A172 (cell line): Measurements from ENCODE around the gene PNP. TPM values are rescaled to one million over a fixed set of nuclear protein-coding genes. Genes with fewer than 3 reads are reported as not detected.
"Not testable (repeated sequence)": the region's sequence is repeated elsewhere in the genome, so short reads cannot be mapped to it uniquely, and the experiment has no call there.

Source experiments
- DNase-seq: peaks from one replicate; pipeline ENCODE4 v3.0.0-alpha.2; 2015; ENCODE audit warnings: low spot score
- total RNA-seq: library from RNA; depleted of rRNA; stranded (reverse); fragments of >200 nt; shearing (Covaris generic); gene quantifications from 2 replicates; pipeline ENCODE4 v1.2.3, GENCODE V29; 2014; rRNA removed

The PNP gene
- 41.8 and 43.5 TPM in 2 replicates for total RNA-seq

DNA sequence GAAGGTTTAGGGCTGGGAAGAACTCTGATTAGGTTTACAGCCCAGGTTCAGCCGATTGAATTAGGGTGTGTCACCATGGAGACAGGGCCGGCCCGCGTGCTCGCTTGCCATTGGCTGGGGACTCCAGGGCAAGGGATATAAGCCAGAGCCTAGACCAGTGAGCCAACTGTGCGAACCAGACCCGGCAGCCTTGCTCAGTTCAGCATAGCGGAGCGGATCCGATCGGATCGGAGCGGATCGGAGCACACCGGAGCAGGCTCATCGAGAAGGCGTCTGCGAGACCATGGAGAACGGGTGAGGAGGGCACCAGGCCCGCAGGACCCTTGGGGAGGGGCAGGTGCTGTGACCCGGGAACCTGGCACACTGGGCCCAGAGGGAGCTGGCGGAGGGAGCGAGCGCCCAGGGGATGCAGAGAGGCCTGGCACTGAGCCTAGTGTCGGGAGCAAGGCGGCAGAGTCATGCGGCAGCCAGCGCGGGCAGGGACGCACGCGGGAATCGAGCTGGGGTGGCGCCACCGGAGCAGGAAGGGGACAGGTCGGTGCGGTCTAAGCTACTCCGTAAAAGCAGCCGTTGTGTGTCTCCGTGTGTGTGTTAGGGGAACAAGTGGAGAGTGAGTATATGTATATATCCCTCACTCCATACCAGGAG lies at the start of gene PNP:
Gene PNP, plus strand, starts transcription at position 165 of the 648 bp plus-strand sequence. Its CDS starts 119 bp downstream, at position 284.
- peak; percentile 64 for DNase-seq

DNA sequence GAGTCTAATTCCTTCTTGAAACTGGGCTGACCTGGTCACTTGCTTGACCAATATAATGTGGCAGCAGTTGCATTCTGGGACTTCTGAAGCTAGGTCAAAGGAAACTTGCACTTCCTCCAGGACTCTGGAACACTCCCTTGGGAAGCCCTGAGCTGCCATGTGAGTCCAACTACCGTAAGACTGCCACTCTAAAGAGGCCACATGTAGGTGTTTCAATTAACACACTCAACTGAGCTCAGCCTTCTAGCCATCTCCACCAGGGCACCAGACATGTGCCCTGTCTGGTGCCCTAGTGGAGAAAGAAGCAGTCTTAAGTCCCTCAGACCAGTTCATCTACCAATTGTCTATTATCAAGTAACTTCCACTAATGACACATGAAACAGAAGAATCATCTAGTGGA lies 49.8 kb upstream of the PNP start:
- no peak for DNase-seq

DNA sequence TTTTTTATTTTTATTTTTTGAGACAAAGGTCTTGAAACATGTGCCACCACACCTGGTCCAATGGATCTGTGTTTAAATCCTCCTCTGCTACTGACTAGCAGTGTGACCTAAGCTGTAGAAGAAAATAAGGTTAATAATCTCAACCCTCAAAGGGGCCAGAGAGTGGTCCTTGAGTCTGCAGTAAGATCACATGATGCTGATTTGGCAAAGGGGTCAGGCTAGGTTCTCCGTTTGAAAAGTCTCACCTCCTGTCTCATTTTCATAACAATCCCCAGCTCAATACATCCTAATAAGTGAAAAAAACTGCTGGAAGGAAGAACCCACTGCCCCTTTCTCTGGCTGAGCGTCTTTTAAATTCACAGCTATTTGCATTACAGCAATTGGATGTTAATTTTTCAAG lies 47.9 kb upstream of the PNP start:
- no peak for DNase-seq

DNA sequence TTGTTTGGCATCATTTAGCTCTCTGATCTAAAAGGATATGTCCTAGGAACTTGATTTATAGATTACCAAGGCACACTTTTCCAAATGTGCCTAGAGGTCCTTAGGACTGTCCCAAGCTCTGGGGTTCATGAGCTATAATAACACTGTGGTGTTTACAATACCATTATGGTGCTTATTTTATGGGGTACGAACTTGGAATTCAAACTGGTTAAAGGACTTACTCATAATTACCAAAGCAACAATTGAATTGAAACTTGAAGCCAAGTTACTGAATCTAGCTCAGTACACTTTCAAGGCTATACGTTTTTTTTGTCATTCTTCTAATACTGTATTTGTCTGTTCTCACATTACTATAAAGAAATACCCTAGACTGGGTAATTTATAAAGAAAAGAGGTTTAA lies 46.3 kb upstream of the PNP start:
- DNase-seq: no peak

DNA sequence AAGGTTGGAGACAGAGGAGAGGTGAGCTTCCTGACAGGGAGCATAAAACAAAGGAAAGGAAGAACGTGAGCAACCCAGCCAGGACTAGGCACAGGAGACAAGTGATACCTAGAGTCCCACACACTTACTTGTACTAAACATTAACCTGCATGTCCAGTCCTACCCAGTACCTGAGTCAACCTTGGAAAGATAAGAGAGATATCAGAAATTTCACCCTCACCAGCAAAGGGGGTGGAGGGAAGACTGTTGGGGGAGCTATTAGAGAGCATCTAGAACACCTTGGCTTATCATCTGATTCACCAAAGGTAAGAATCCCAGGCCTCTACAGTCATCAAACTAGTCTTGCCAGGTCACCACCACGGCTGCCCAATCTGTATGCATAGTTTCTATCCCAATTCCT lies 44.4 kb upstream of the PNP start:
- no peak for DNase-seq

DNA sequence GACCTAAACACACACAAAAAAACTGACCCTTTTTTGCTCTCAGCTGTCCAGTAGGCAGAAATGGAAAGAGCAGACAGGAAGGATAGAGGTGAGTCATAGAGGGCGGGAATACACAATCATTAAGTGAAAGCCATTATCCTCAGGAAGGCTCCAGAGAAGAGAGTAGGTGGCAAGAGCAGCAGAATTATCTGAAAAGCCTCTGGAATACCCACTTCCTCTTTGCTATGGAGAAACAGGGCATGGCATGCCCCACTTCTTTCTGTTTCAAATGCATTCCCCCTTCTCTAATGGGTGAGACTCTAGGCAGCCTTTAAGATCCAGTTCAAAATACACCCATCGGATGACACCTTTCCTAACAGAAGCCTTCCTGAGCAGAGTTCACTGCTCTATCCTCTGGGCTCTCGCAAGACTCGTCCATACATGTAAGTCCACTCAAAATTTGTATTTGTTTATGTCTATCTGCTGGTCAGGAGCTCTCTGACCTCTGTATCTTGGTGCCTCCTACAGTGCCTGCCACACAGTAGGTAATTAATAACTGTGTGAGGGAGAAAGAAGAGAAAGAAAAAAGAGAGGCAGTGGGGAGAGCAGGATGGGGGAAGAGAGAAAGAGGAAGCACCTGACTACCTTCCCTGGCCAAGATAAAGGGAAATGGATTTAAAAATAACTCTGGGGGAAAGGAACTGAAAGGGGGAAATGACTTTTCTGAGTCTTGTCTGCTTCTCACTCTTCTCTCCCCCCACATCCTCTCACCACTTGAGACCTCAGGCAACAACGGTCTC lies 41.8 kb upstream of the PNP start:
- peak; percentile 64 for DNase-seq

DNA sequence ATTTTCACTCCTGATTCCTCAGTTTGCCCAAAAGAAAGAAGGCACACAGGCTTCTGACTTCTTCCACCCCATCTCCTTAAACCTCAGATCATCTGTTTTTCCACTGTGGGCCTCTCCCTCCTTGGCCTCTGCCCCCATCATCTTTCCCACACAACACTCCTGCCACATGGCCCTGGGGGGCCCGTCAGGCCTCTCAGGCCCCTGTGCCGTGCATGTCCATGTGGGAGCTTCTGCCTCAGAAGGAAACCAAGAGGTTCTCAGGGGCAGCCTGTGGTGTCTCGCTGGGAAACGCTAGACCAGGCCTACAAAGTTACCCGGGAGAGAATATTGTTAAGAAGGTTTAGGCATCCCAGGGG lies 41.2 kb upstream of the PNP start:
- DNase-seq: no peak

DNA sequence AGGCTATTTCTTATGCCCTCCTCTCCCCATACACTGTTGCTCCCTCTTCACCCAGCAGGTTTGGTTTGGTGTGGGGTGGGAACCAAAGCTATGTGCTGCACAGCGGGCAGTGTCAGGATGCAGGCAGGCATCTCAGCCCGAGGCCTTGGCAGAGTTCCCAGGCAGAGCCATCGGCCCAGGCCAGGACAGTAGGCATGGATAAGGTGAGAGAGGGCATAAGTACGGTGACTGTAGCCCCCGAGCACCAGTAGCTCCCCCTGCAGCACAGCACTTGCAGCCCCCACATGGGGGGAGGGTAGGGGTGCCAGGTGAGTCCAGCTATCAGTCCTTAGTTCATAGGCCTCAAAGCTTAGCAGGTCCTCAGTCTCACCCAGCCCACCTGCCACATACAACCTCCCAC lies 40.4 kb upstream of the PNP start:
- DNase-seq: no peak

DNA sequence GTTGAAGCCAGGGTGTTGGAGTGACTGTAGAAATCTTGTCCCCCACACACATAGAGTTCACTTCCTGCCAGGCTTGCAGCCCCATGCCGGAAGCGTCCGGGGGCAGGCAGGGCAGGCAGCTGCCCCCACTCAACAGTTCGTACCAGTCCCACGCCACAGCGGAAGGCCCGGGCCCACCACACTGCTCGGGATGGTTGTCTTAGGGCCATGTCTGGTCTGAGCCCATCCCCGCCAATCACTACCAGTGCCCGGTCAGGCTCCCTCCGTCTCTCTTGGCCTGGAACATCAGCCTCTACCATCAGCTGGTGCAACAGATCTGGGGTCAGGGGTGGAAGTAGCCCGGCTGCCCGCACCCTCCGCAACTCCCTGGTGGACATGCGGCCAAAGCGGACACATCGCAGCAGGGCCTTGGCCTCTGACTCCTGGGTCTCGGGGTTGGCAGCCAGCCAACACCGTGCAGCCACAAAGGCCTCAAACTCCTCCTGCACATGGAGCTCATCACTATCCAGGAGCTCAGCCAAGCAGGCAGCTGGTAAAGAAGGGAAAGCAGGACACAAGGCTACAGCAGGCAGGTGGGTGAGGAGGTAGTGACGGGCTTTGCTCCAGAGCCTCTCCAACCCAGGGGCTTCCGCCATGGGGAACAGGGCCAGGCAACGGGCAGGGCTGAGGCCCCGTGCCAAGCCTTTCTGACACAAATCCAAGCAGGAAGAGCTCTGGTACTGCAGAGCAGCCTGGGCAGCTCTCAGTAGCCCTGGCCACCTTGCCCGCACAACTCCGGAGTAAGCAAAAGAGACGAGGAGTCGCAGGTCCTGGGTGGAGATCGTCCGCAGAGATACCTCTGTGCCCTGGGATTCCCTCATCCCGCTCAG lies 39.2 kb upstream of the PNP start:
- no peak for DNase-seq

DNA sequence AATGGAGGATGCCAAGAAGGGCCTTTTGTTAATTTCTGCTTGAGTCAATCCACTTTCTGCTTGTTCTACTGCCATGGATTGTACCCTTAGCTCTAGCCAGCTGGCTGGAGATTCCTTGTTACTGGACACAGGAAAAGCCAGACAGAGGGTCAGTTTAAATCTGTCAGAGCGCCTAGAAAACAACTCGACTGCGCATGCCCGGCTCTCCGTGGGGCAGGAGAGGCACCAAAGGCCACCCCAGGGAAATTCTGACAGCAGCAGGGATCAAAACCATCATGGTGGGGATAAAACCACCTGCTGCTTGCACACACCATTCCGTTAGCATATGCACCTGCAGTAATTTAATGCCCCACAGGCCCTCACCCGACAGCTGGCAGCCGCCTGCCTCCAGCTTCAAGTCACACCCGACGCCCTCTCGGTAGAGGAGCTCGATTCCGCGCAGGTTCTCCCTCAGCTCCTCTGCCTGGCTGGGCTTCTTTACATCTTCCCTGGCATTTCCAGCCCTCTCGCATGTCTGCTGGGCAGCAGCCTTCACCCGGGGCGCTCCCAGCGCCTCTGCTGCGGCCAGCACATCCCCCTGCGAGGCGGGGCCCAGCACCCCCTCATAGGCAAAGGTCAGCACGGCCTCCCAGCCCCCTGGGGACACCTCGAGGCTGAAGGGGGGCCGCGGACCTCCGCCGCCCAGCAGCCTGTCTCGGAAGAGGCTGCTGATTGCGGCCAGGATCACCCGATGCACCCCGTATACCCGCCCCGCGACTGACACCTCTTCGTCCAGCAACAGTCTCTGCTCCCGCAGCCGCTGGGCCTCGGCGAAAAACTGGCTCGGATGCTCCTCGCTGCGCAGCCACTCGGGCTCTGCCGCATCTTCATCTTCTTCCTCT lies 34.3 kb upstream of the PNP start:
- DNase-seq: no peak

DNA sequence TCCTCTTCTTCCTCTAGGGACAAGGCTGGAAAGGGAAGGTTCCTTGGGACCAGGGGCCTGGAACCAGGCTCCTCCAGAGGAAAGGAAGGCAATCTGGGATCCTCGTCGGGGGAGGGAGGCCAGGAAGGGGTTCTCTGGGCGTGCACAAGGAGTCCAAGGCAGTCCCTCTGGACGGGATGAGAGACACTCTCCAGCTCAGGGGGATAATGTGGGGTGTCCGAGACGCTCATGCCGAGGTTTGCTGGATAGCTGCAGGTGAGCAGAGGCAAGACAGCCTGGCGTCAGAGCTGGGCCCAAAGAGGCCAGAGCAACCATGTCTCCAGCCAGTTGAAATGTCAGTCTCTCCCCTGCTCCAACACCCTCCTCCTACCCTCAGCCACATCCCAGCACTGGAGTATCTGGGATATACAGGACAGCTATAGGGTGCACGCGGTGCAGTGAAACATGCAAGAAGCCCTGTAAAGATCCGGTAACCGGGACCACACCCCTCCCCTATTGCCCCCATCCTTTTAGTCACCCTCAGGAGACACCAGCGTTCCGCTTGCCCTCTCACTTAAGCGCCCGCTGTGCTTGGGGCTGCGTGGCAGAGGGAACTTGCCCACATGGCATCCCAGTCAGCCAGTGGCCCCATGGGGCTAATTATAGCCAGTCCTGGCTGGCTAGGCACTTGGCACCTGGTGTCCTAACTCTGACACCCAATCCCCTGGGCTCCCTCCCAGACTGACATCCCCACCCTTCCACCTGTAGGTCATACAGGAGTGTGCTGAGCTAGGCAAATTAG lies 33.4 kb upstream of the PNP start, which contains the start of gene KLHL33:
Gene KLHL33, minus strand, starts transcription at position 585 of the 781 bp plus-strand sequence. Its CDS starts 355 bp downstream, at position 230.
- no peak for DNase-seq

DNA sequence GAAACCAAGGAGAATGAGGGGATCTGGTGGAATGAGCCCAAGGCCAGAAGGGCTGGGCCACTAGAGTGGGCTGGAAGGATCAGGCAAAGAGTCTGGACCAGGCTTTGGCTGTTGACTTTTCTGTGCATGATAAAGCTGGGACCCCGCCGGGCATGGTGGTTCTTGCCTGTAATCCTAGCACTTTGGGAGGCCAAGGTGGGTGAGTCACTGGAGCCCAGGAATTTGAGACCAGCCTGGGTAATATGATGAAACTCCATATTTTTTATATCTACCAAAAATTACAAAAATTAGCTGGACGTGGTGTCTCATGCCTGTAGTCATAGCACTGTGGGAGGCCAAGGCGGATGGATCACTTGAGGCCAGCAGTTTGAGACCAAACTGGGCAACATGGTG lies 32.8 kb upstream of the PNP start:
- no peak for DNase-seq

DNA sequence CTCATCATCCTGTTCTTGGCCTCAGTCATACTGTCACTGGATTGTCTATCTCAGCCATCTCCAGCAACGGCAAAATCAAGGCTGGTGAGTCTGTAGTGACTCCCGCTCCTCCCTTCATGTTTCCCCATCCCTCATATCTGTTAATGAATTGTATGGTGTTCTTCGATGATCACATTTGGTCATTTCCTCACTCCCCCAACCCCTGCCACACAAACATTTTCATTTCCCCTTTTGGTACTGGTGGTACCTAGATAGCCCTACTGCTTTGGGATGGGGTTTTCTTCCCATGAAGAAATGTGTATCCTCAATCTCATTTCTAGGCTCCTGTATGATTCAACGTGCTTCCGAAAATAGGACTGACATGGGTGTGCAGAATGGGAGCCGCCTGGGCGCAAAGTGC lies 30.5 kb upstream of the PNP start:
- DNase-seq: no peak

DNA sequence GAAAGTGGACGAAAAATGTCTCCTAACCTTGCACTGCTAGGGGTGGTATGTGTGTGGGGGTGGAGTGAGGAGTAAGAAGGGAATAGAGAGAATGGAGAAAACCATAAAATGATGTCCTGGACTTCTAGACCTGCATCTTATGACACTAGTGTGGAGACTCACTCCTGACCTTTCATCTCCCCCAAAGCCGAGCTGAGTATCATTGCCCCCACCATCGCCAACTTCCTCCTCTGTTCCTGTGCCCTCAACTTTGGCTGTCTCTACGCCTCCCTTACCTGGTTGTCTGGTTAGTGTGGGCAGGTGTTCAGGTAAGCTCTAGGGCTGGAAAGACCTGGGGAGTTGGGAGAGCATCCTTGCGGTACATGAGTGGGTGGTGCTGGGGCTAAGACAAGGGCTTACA lies 28.7 kb upstream of the PNP start:
- DNase-seq: no peak

DNA sequence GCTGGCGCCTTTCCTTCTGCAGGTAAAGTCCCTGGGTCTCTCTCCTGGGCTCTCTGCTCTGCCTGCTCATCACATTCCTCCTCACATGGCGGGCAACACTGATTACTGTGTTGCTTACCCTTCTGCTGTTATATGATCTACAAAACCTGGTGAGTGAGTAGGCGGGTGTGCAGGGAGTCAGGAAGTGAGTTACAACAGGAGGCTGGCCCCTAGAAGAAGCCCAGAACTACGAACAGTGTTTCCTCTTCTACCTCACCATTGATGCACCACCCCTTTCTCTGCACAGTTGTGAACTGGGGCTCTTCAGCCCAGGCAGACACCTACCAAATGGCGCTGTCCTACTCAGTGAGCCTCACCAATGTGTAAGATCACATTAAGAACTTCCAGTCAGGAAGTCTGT lies 28.3 kb upstream of the PNP start:
- DNase-seq: no peak

DNA sequence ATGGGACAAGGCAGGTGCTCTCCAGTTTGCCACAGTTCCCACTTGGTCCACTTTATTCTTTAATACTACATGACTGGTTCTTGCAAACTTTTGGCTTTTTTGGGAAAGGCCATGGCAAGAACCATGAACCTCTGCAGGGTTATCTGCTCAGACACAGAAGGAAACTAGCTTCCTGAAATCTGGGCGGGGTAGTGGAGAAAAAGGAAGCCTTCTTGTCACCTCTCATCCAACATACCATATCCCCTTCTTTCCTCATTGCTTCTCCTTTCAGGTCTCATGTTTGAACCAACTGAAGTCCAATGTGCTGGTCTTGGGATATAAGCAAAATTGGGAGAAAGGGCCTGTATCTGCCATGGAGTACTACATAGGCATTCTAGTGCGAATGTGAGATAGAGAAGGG lies 27.7 kb upstream of the PNP start:
- no peak for DNase-seq

DNA sequence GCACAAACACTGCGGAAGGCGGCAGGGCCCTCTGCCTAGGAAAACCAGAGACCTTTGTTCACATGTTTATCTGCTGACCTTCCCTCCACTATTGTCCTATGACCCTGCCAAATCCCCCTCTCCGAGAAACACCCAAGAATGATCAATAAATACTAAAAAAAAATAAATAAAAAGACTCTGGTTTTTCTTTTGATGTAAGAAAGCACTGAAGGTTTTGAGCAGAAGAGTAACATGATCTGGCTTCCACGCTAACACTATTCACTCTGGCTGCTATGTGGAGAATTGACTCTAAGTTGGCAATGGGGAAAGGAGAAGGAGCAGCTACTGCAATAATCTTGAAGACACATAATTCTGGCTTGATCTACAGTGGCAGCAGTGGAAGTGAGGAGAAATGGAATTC lies 25.6 kb upstream of the PNP start:
- DNase-seq: not testable (repeated sequence)

DNA sequence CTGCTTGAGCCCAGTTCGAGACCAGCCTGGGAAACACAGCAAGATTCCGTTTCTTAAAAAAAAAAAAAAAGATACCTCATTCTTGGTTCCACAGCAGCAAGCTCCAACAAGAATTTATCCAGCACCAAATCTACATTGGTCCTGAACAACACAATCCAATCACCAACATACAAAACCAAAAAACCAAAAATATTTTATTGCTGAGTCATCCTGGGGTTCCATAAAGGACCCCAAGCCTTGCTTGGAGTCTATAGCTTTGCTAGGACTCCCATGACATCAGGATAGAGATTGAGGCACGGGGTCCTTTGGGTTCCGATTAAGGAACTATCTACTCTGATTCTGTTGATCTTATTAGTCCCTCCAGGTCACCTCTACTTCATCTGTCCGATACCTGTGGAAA lies 22.3 kb upstream of the PNP start:
- no peak for DNase-seq

DNA sequence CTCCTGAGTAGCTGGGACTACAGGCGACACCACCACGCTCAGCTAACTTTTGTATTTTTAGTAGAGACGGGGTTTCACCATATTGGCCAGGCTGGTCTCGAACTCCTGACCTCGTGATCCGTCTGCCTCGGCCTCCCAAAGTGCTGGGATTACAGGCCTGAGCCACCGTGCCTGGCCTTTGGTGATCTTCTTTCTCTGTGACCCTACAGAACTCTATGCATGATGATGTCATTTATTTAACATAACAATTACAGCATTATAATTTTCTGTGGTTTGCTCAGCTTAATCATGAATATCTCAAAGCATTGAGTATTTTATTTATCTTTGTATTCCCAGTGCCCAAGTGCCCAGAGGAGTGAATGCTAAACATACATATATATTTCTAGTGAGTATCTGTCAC lies 16.4 kb upstream of the PNP start:
- not testable (repeated sequence) for DNase-seq

DNA sequence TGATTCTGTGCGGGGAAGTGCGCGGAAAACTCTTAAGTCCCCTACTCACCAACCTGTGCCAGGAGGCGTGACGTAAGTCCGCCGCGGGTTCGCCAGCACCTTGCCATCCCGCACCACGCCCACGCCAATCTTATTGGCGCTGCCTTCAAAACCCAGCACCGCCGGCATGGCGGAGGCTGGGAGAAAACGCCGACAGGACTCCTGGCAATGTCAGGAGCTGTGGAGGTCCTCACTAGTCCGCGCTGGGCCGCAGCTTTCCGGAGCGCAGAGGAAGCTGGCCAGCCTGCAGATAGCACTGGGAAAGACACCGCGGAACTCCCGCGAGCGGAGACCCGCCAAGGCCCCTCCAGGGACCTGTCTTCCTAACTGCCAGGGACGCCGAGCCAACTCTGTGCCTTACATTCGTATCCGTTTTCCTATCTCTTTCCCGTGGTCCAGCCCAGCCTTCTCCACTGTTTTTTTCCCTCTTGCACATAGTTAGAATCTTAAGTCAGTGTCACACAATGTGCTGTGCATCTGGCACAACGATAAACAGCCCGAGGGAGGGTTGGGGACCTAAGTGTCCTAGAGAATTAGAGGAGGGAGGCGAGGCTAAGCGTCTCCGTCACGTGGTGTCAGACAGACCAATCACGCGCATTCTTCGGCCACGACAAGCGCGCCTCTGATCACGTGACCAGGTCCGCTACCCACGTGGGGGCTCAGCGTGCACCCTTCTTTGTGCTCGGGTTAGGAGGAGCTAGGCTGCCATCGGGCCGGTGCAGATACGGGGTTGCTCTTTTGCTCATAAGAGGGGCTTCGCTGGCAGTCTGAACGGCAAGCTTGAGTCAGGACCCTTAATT lies 14.5 kb upstream of the PNP start, which contains the start of the genes APEX1 and OSGEP:
Gene APEX1, plus strand, starts transcription at position 711 of the 839 bp plus-strand sequence. CDS start 420 bp downstream, outside the sequence.
Gene OSGEP, minus strand, starts transcription at position 297 of the 839 bp plus-strand sequence. Its CDS starts 129 bp downstream, at position 168.
- peak; percentile 93 for DNase-seq
